HepG2 (cell line): ENCODE results near the gene MC1R. TPM values are rescaled to one million over a fixed set of nuclear protein-coding genes. Genes with fewer than 3 reads are reported as not detected.
A peak's percentile ranks its signal among the peaks of the same experiment; 100 is the strongest.

ENCODE experiments used
- ATAC-seq: fragments of 200-7000 bp; cut with Tn5 transposase; 3 replicates; pipeline ENCODE4 v1.9.1; 2020; ENCODE audit warnings: mild to moderate bottlenecking, moderate library complexity
- BruUV-seq: library from RNA; stranded (reverse); fragments of 400-500 nt; replicated peaks from 2 replicates; lab custom pipeline; 2021; lab: Mats Ljungman, UMichigan
- CTCF ChIA-PET: fragments of 300-600 bp; formaldehyde crosslinking; extraction: SDS; loops from one replicate; lab custom pipeline; 2021; ENCODE audit warnings: low total read pairs, inconsistent platforms, low intra/inter-chr PET ratio; lab: Yijun Ruan, JAX
- POLR2A ChIA-PET: fragments of 350-600 bp; sonication (Branson Sonifier 250); formaldehyde crosslinking; loops from one replicate; lab custom pipeline; 2020; ENCODE audit warnings: antibody characterized with exemption, inconsistent platforms; lab: Yijun Ruan, JAX
- DNase-seq: peaks from one replicate; pipeline ENCODE4 v3.0.0-alpha.2; 2015; ENCODE audit warnings: low spot score
- FAIRE-seq: peaks from 3 replicates; lab custom pipeline; 2011; peaks lifted over from hg19 to GRCh38; lab: Jason Lieb, UNC
- H2AFZ ChIP-seq: one replicate; pipeline ENCODE4 v1.6.1; 2011; ENCODE audit warnings: low read length, inconsistent platforms
- H3K27ac ChIP-seq: fragments of 300-600 bp; 3 replicates; pipeline ENCODE4 v1.8.0; 2011; ENCODE audit warnings: mixed run types, mild to moderate bottlenecking, mixed read lengths, low read length, inconsistent platforms; ENCODE audit not compliant: insufficient read depth; ENCODE audit errors: extremely low read length
- H3K27me3 ChIP-seq, 2 experiments: fragments of 200-600 bp in 1 of 2; 2 replicates in 1 of 2; 3 replicates in 1 of 2; pipeline versions ENCODE4 v1.6.0 to v1.8.0; 2011; ENCODE audit warnings: low read length in 2 of 2, mild to moderate bottlenecking in 2 of 2, moderate library complexity in 2 of 2, inconsistent platforms in 1 of 2; ENCODE audit not compliant: insufficient read depth in 2 of 2, control insufficient read depth in 1 of 2
- H3K36me3 ChIP-seq, 2 experiments: fragments of 200-600 bp in 1 of 2; replicated peaks in 1 of 2; 2 replicates in 1 of 2; 3 replicates in 1 of 2; pipeline versions ENCODE4 v1.5.1 to v1.8.0; 2011; ENCODE audit warnings: low read length in 2 of 2, inconsistent platforms in 1 of 2; ENCODE audit not compliant: insufficient read depth in 2 of 2, control insufficient read depth in 1 of 2
- H3K4me1 ChIP-seq: 2 replicates; pipeline ENCODE4 v1.5.1; 2012; ENCODE audit warnings: low read length, inconsistent platforms; ENCODE audit not compliant: insufficient read depth
- H3K4me2 ChIP-seq: 2 replicates; pipeline ENCODE4 v1.6.0; 2011; ENCODE audit warnings: low read depth, low read length, inconsistent platforms
- H3K4me3 ChIP-seq, 3 experiments: fragments of 200-600 bp in 1 of 3; sonication (generic), shearing (Covaris generic) in 1 of 3; replicated peaks in 1 of 3; 2 replicates each; pipeline ENCODE4 v1.5.1; 2011 to 2016; ENCODE audit warnings: low read length in 3 of 3, inconsistent platforms in 2 of 3, low read depth in 2 of 3, mild to moderate bottlenecking in 2 of 3, control low read depth in 1 of 3, mixed read lengths in 1 of 3; ENCODE audit not compliant: insufficient read depth in 1 of 3
- H3K79me2 ChIP-seq: one replicate; pipeline ENCODE4 v1.6.1; 2011; ENCODE audit warnings: low read length, inconsistent platforms; ENCODE audit not compliant: insufficient read depth
- H3K9ac ChIP-seq: 2 replicates; pipeline ENCODE4 v1.6.0; 2011; ENCODE audit warnings: mild to moderate bottlenecking, low read depth, low read length, inconsistent platforms; ENCODE audit not compliant: insufficient read depth
- H3K9me3 ChIP-seq: 2 replicates; pipeline ENCODE4 v1.5.1; 2012; ENCODE audit warnings: mild to moderate bottlenecking, low read length
- H4K20me1 ChIP-seq: 2 replicates; pipeline ENCODE4 v1.6.0; 2011; ENCODE audit warnings: inconsistent platforms, mild to moderate bottlenecking, low read length, moderate library complexity; ENCODE audit not compliant: insufficient read depth
- AGO2 ChIP-seq: fragments of 200-400 bp; formaldehyde crosslinking; optimal IDR thresholded peaks from 2 replicates; pipeline ENCODE3; 2017; ENCODE audit warnings: mild to moderate bottlenecking, low read depth, low read length, moderate library complexity
- ATF7 ChIP-seq, 2 experiments: fragments of 450-650 bp in 1 of 2; sonication (generic) in 1 of 2; formaldehyde crosslinking in 1 of 2; IDR thresholded peaks; 2 replicates each; pipeline versions ENCODE4 v1.4.0 to v1.6.1; 2016 to 2020; ENCODE audit warnings: antibody characterized with exemption in 1 of 2, mild to moderate bottlenecking in 1 of 2, missing genetic modification reagents in 1 of 2
- ZBTB38 ChIP-seq: sonication (generic); formaldehyde crosslinking; IDR thresholded peaks from 2 replicates; pipeline ENCODE4 v1.5.1; 2020; ENCODE audit warnings: mild to moderate bottlenecking, missing genetic modification reagents
- WGBS: methylation state at CpG from one replicate; pipeline ENCODE4 v1.1.6; 2017; ENCODE audit warnings: low lambda C conversion rate; 5-methylcytosine and 5-hydroxymethylcytosine counted together
- in situ Hi-C: cut with HindIII; loops from 2 replicates; pipeline ENCODE4 v1.10.0; 2017; ENCODE audit warnings: low pct_unique_long_range_greater_than_20kb; ENCODE audit not compliant: extremely low pct_ligation_motif_present
- intact Hi-C: fragments of 100-400 bp; cut with micrococcal nuclease; formaldehyde crosslinking; loops from one replicate; pipeline ENCODE4 v1.10.0; 2022; ENCODE audit not compliant: unreplicated experiment
- polyA plus RNA-seq, 8 experiments: library from polyadenylated mRNA; depleted of rRNA in 3 of 8; stranded (reverse) in 7 of 8; unstranded in 1 of 8; fragments of >200 nt; fragmentation: Illumina TruSeq in 4 of 8; extraction: Trizol in 4 of 8; gene quantifications; 2 replicates each; pipeline versions ENCODE4 v1.2.1 to v1.2.3, GENCODE V29; 2011 to 2016; ENCODE audit warnings: low read depth in 4 of 8, missing spikeins in 1 of 8, mixed read lengths in 1 of 8; ENCODE audit not compliant: insufficient read depth in 1 of 8
- total RNA-seq, 5 experiments: library from RNA; depleted of rRNA; stranded (reverse); fragments of >200 nt; fragmentation: Illumina TruSeq; extraction: Trizol; gene quantifications; 2 replicates each; pipeline ENCODE4 v1.2.3, GENCODE V29; 2016; ENCODE audit warnings: low read depth in 1 of 5
- TF ChIP-seq, protein P1 (sequence below): sonication (generic); formaldehyde crosslinking; IDR thresholded peaks from 2 replicates; pipeline ENCODE4 v1.4.0; 2020; ENCODE audit warnings: missing genetic modification reagents, borderline replicate concordance

The MC1R gene
- total and polyA plus RNA-seq, 2 of the 13 experiments (the other 11 are each of a cell fraction or from before 2014, with no cell fraction given) = 9.1 to 14.8 TPM

DNA sequence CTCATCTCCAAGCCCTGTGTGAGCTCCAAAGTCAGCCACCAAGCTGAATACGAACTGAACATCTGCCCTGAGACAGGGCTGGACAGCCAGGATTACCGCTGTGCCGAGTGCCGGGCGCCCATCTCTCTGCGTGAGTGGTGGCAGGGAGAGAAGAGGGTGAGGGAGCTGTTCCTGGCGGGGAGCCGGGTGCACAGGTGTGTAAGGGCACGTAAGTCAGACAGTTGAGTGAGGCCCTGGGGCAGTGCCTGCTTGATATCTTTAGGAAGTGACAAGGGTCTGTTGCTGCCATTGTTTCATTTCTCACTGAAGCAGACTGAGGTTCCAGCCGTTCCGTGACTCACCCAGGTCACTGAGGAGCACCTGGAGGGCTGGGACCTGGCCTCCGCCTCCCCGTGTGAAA, 42.3 kb downstream of the MC1R start:
- WGBS = 94% methylated on average over 12 of the region's 13 CpGs
- FAIRE-seq (no peak), ATAC-seq (no peak), DNase-seq (no peak)
- Histone ChIP-seq H4K20me1 (no peaks in the 10 kb centered on the region), H3K27me3 (no peaks in the 10 kb centered on the region), H3K79me2 (no peaks in the 10 kb centered on the region), H3K9ac (no peak overlapping the region), H2AFZ (no peak overlapping the region), H3K9me3 (no peaks in the 10 kb centered on the region), H3K4me1 (no peaks in the 10 kb centered on the region), H3K4me2 (no peak overlapping the region), H3K36me3 (peaks cover 28 to 41% of the 10 kb centered on the region in 2 experiments), H3K27ac (no peak overlapping the region), H3K4me3 (no peak overlapping the region)
- in situ Hi-C loops = no loop called here
- TF ChIP-seq, protein P1, sequence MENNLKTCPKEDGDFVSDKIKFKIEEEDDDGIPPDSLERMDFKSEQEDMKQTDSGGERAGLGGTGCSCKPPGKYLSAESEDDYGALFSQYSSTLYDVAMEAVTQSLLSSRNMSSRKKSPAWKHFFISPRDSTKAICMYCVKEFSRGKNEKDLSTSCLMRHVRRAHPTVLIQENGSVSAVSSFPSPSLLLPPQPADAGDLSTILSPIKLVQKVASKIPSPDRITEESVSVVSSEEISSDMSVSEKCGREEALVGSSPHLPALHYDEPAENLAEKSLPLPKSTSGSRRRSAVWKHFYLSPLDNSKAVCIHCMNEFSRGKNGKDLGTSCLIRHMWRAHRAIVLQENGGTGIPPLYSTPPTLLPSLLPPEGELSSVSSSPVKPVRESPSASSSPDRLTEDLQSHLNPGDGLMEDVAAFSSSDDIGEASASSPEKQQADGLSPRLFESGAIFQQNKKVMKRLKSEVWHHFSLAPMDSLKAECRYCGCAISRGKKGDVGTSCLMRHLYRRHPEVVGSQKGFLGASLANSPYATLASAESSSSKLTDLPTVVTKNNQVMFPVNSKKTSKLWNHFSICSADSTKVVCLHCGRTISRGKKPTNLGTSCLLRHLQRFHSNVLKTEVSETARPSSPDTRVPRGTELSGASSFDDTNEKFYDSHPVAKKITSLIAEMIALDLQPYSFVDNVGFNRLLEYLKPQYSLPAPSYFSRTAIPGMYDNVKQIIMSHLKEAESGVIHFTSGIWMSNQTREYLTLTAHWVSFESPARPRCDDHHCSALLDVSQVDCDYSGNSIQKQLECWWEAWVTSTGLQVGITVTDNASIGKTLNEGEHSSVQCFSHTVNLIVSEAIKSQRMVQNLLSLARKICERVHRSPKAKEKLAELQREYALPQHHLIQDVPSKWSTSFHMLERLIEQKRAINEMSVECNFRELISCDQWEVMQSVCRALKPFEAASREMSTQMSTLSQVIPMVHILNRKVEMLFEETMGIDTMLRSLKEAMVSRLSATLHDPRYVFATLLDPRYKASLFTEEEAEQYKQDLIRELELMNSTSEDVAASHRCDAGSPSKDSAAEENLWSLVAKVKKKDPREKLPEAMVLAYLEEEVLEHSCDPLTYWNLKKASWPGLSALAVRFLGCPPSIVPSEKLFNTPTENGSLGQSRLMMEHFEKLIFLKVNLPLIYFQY (CRISPR knock-in tag) = no peak
- CTCF ChIA-PET = no interaction called here
- intact Hi-C loops = no loop called here
- no TSS peak for BruUV-seq
- POLR2A ChIA-PET = no interaction called here

DNA sequence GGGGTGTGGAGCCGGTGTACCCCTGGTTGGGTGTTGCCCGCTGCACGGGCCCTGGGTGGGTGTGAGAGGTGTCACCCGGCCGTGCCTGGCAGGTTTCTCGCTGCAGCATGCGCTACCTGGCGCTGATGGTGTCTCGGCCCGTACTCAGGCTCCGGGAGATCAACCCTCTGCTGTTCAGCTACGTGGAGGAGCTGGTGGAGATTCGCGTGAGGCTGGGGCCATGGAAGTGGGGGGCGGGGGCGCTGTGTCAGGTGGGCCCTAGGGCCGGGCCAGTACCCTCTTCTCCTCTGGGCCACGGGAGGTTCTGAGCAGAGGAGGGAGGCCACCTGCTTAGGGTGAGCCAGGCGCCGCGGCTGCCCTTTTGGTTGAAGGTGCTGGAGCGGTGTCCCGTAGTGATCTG, 43.3 kb downstream of the MC1R start:
- POLR2A ChIA-PET = no interaction called here
- H3K4me1 ChIP-seq = no peaks in the 10 kb centered on the region
- H3K27ac ChIP-seq = no peak overlapping the region
- H3K9me3 ChIP-seq = no peaks in the 10 kb centered on the region
- no peak overlapping the region for H3K4me2 ChIP-seq
- no TSS peak for BruUV-seq
- no peaks in the 10 kb centered on the region for H3K79me2 ChIP-seq
- FAIRE-seq (no peak), ATAC-seq (no peak), DNase-seq (no peak)
- intact Hi-C loops = no loop called here
- CTCF ChIA-PET = no interaction called here
- no peaks in the 10 kb centered on the region for H3K27me3 ChIP-seq
- no peak overlapping the region for H3K9ac ChIP-seq
- in situ Hi-C loops = no loop called here
- H2AFZ ChIP-seq = no peak overlapping the region
- H4K20me1 ChIP-seq = no peaks in the 10 kb centered on the region
- no peak overlapping the region for H3K4me3 ChIP-seq
- H3K36me3 ChIP-seq = peaks cover 26 to 35% of the 10 kb centered on the region in 2 experiments
- TF ChIP-seq AGO2 (peak; percentile 33), ATF7 (IDR thresholded peaks at IDR 0.05) (no peak), ATF7 (CRISPR knock-in tag; IDR thresholded peaks at IDR 0.05) (no peak), ZBTB38 (CRISPR knock-in tag) (no peak)
- 95% methylated on average over 23 of the region's 23 CpGs for WGBS
